Astrocyte (in vitro differentiated cells and primary cell): ENCODE data around the gene GNA14. TPM values are rescaled to one million over a fixed set of nuclear protein-coding genes. Genes with fewer than 3 reads are reported as not detected.

Experiments used
- DNase-seq: peaks from one replicate; pipeline ENCODE4 v3.0.0-alpha.2; 2010; ENCODE audit warnings: low read depth
- FAIRE-seq: peaks from 2 replicates; lab custom pipeline; 2011; peaks lifted over from hg19 to GRCh38; lab: Jason Lieb, UNC
- H2AFZ ChIP-seq: 2 replicates; pipeline ENCODE4 v1.6.0; 2012; ENCODE audit warnings: low read depth, low read length, inconsistent platforms
- H3K27ac ChIP-seq: 2 replicates; pipeline ENCODE4 v1.5.1; 2011; ENCODE audit warnings: low read depth, low read length, inconsistent platforms
- H3K27me3 ChIP-seq: 2 replicates; pipeline ENCODE4 v1.6.0; 2011; ENCODE audit warnings: low read length, inconsistent platforms; ENCODE audit not compliant: insufficient read depth
- H3K36me3 ChIP-seq: 2 replicates; pipeline ENCODE4 v1.5.1; 2011; ENCODE audit warnings: low read length, inconsistent platforms; ENCODE audit not compliant: insufficient read depth
- H3K4me1 ChIP-seq: 2 replicates; pipeline ENCODE4 v1.5.1; 2011; ENCODE audit warnings: low read length, inconsistent platforms; ENCODE audit not compliant: insufficient read depth
- H3K4me2 ChIP-seq: 2 replicates; pipeline ENCODE4 v1.6.0; 2012; ENCODE audit warnings: low read length, inconsistent platforms
- H3K4me3 ChIP-seq: 2 replicates; pipeline ENCODE4 v1.5.1; 2011; ENCODE audit warnings: low read depth, mild to moderate bottlenecking, low read length, inconsistent platforms; ENCODE audit not compliant: insufficient read depth
- H3K79me2 ChIP-seq: 2 replicates; pipeline ENCODE4 v1.6.0; 2012; ENCODE audit warnings: mild to moderate bottlenecking, low read length, inconsistent platforms; ENCODE audit not compliant: insufficient read depth
- H3K9ac ChIP-seq: 2 replicates; pipeline ENCODE4 v1.6.0; 2012; ENCODE audit warnings: mild to moderate bottlenecking, low read length, inconsistent platforms
- H3K9me3 ChIP-seq: 2 replicates; pipeline ENCODE4 v1.5.1; 2012; ENCODE audit warnings: low read depth, mild to moderate bottlenecking, low read length, inconsistent platforms; ENCODE audit not compliant: insufficient read depth
- H4K20me1 ChIP-seq: 2 replicates; pipeline ENCODE4 v1.6.0; 2012; ENCODE audit warnings: low read length, inconsistent platforms; ENCODE audit not compliant: insufficient read depth
- H3K27ac Mint-ChIP-seq: one replicate; pipeline ENCODE4 v1.8.0; 2021; ENCODE audit warnings: mild to moderate bottlenecking, mixed read lengths; ENCODE audit not compliant: unreplicated experiment
- H3K27me3 Mint-ChIP-seq: one replicate; pipeline ENCODE4 v1.8.0; 2021; ENCODE audit warnings: low read depth, mixed read lengths; ENCODE audit not compliant: unreplicated experiment
- H3K36me3 Mint-ChIP-seq: one replicate; pipeline ENCODE4 v1.8.0; 2021; ENCODE audit warnings: low read depth, mixed read lengths; ENCODE audit not compliant: unreplicated experiment
- H3K4me1 Mint-ChIP-seq: one replicate; pipeline ENCODE4 v1.8.0; 2021; ENCODE audit warnings: low read depth, mixed read lengths; ENCODE audit not compliant: unreplicated experiment
- H3K4me3 Mint-ChIP-seq: one replicate; pipeline ENCODE4 v1.8.0; 2021; ENCODE audit warnings: mild to moderate bottlenecking, moderate library complexity, mixed read lengths; ENCODE audit not compliant: unreplicated experiment
- H3K9me3 Mint-ChIP-seq: one replicate; pipeline ENCODE4 v1.8.0; 2021; ENCODE audit warnings: mild to moderate bottlenecking, mixed read lengths; ENCODE audit not compliant: unreplicated experiment
- EZH2 ChIP-seq: IDR thresholded peaks from 2 replicates; pipeline ENCODE4 v1.6.1; 2012; ENCODE audit warnings: mild to moderate bottlenecking, low read length, inconsistent platforms; ENCODE audit not compliant: insufficient read depth
- total RNA-seq: library from RNA; stranded (reverse); gene quantifications from 2 replicates; pipeline ENCODE4 v1.2.1, GENCODE V29; 2021
- TF ChIP-seq, protein P1 (sequence below): IDR thresholded peaks from 2 replicates; pipeline ENCODE4 v1.5.1; 2011; ENCODE audit warnings: low read depth, mild to moderate bottlenecking, inconsistent platforms, low read length, moderate library complexity; ENCODE audit not compliant: insufficient read depth

The GNA14 gene
- total RNA-seq, 1 donor from 2014 or later: 1.0 TPM

DNA sequence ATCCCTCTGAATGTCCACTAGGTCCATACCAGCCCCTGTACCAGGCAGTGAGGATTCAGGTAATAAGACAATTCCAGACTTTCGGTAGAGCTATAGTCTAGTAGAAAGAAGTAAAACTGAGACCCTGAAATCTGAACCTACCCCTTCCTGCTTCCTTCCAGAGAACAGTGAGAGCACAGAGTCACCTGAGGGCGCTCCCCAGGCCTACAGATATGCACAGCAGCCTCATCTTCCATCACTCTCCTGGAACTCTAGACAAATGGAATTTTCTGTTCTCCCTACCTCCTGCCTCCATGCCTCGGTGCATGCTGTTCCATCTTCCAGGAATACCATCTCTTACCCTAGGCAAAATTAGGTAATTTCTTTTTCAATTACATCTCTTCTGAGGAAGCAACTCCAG, 3.1 kb upstream of the GNA14 start:
- Mint-ChIP-seq H3K4me1 (no peaks in the 10 kb centered on the region), H3K4me3 (no peak overlapping the region), H3K27me3 (peaks cover 25% of the 10 kb centered on the region), H3K36me3 (no peaks in the 10 kb centered on the region), H3K9me3 (peaks cover 10% of the 10 kb centered on the region), H3K27ac (no peak overlapping the region)
- no peak overlapping the region for H3K9ac ChIP-seq
- H3K9me3 ChIP-seq: no peaks in the 10 kb centered on the region
- H3K4me3 ChIP-seq: no peak overlapping the region
- no peak overlapping the region for H3K4me2 ChIP-seq
- TF ChIP-seq, protein P1, sequence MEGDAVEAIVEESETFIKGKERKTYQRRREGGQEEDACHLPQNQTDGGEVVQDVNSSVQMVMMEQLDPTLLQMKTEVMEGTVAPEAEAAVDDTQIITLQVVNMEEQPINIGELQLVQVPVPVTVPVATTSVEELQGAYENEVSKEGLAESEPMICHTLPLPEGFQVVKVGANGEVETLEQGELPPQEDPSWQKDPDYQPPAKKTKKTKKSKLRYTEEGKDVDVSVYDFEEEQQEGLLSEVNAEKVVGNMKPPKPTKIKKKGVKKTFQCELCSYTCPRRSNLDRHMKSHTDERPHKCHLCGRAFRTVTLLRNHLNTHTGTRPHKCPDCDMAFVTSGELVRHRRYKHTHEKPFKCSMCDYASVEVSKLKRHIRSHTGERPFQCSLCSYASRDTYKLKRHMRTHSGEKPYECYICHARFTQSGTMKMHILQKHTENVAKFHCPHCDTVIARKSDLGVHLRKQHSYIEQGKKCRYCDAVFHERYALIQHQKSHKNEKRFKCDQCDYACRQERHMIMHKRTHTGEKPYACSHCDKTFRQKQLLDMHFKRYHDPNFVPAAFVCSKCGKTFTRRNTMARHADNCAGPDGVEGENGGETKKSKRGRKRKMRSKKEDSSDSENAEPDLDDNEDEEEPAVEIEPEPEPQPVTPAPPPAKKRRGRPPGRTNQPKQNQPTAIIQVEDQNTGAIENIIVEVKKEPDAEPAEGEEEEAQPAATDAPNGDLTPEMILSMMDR: no peak
- TF ChIP-seq EZH2: no peak
- no peak overlapping the region for H3K27ac ChIP-seq
- FAIRE-seq (no peak), DNase-seq (no peak)
- H3K27me3 ChIP-seq: peaks cover 10% of the 10 kb centered on the region
- H3K79me2 ChIP-seq: no peaks in the 10 kb centered on the region
- H2AFZ ChIP-seq: no peak overlapping the region
- no peaks in the 10 kb centered on the region for H4K20me1 ChIP-seq
- peaks cover 10% of the 10 kb centered on the region for H3K4me1 ChIP-seq
- no peaks in the 10 kb centered on the region for H3K36me3 ChIP-seq

DNA sequence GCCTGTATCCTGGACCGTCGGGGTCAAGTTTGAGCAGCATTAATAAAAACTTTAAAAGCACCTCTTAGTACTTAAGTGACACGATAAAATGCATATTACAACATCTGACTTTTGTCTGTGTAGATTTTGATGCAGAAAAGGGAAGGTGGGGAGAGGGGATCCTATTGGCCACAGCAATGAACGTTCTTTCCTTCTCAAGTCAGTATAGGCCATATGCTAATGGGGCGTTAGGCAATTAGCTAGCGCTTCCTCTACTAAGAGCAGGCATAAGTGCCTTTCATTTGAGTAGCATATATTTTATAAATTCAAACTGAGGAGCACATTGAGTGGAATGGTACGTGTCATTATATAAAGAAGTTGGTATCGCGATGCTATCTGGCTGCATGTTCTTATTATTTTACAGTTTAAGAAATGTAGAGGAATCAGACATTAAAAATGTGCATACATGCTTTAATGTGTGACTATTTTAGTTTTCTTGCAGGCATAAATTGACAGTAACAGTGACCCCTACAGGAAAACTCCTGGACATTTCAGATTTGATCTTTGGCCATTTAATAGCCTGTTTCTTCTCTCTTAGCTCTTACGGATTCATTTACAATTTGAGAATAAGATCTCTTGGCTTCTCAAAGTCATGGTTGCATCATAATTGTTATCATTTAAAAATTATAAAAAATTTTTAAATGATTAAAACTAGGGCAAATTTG, 1.1 kb upstream of the GNA14 start:
- no peak overlapping the region for H3K27ac ChIP-seq
- no peak overlapping the region for H3K4me3 ChIP-seq
- peak overlapping the region; percentile 90 for H3K4me2 ChIP-seq
- DNase-seq (peak; percentile 18), FAIRE-seq (no peak)
- TF ChIP-seq, protein P1: peak; percentile 47
- no peak for TF ChIP-seq EZH2
- H3K79me2 ChIP-seq: no peaks in the 10 kb centered on the region
- H3K27ac Mint-ChIP-seq: no peak overlapping the region
- H3K9me3 Mint-ChIP-seq: peaks cover 10% of the 10 kb centered on the region
- peak overlapping the region; percentile 55 for H3K9ac ChIP-seq
- H3K27me3 Mint-ChIP-seq: peaks cover 26% of the 10 kb centered on the region
- H4K20me1 ChIP-seq: no peaks in the 10 kb centered on the region
- peaks cover 5% of the 10 kb centered on the region for H3K4me1 Mint-ChIP-seq
- H3K4me1 ChIP-seq: peaks cover 10% of the 10 kb centered on the region
- H2AFZ ChIP-seq: peak overlapping the region; percentile 94
- H3K4me3 Mint-ChIP-seq: no peak overlapping the region
- no peaks in the 10 kb centered on the region for H3K36me3 Mint-ChIP-seq
- H3K36me3 ChIP-seq: no peaks in the 10 kb centered on the region
- no peaks in the 10 kb centered on the region for H3K9me3 ChIP-seq
- H3K27me3 ChIP-seq: peaks cover 10% of the 10 kb centered on the region
